Left renal pelvis (tissue), 4 donors: ENCODE data around the gene BLCAP. TPM values are rescaled to one million over a fixed set of nuclear protein-coding genes. Genes with fewer than 3 reads are reported as not detected.

ENCODE experiments used
- DNase-seq, 4 donors: peaks; one replicate each; pipeline ENCODE4 v3.0.0-alpha.2; 2013; ENCODE audit warnings: low read depth in 4 of 4, low spot score in 3 of 4
- polyA plus RNA-seq, 4 donors: library from polyadenylated mRNA; unstranded; fragments of 120-200 nt; gene quantifications; one replicate each; pipeline ENCODE4 v1.2.1, GENCODE V29; 2013; ENCODE audit not compliant: insufficient read length in 4 of 4

Gene BLCAP
- polyA plus RNA-seq, 4 donors = 63.7 to 95.3 (median 79.7) TPM

GRCh38 chr20:37531856-37532255 is 4.2 kb upstream of the BLCAP start:
- DNase-seq = no peak

- DNase-seq = no peak
Observed at GRCh38 chr20:37530696-37531095, 3.0 kb upstream of the BLCAP start.

GRCh38 chr20:37529968-37530600 is 2.4 kb upstream of the BLCAP start:
- no peak for DNase-seq

GRCh38 chr20:37529214-37529967 is 1.7 kb upstream of the BLCAP start:
- DNase-seq = no peak

GRCh38 chr20:37528446-37529213 is 954 bp upstream of the BLCAP start:
- DNase-seq = no peak

- DNase-seq = no peak
Observed at GRCh38 chr20:37526839-37527637, 638 bp downstream of the BLCAP start.

- DNase-seq = no peak
Observed at GRCh38 chr20:37526238-37526838, 1.3 kb downstream of the BLCAP start.

GRCh38 chr20:37525810-37526209 is 1.9 kb downstream of the BLCAP start:
- no peak for DNase-seq

GRCh38 chr20:37524859-37525708 is 2.6 kb downstream of the BLCAP start:
- DNase-seq = no peak

- DNase-seq = no peak
Observed at GRCh38 chr20:37523911-37524700, 3.6 kb downstream of the BLCAP start.

GRCh38 chr20:37523012-37523391 is 4.7 kb downstream of the BLCAP start:
- no peak for DNase-seq

GRCh38 chr20:37522260-37523011 is 5.2 kb downstream of the BLCAP start:
- DNase-seq = no peak

GRCh38 chr20:37521061-37521771 is 6.5 kb downstream of the BLCAP start, which contains the start of gene NNAT:
TSS of gene NNAT (plus strand) at chr20:37521250. CDS start at chr20:37521332, 82 bp downstream.
- DNase-seq = no peak

GRCh38 chr20:37520419-37520955 is 7.2 kb downstream of the BLCAP start:
- DNase-seq = no peak

- no peak for DNase-seq
Observed at GRCh38 chr20:37519508-37520418, 7.9 kb downstream of the BLCAP start.
